ENCODE results near the gene JPH2. TPM values are rescaled to one million over a fixed set of nuclear protein-coding genes. Genes with fewer than 3 reads are reported as not detected.

JPH2 gene
- polyA plus RNA-seq, 4 donors = 1.1 to 1.8 (median 1.6) TPM

DNA sequence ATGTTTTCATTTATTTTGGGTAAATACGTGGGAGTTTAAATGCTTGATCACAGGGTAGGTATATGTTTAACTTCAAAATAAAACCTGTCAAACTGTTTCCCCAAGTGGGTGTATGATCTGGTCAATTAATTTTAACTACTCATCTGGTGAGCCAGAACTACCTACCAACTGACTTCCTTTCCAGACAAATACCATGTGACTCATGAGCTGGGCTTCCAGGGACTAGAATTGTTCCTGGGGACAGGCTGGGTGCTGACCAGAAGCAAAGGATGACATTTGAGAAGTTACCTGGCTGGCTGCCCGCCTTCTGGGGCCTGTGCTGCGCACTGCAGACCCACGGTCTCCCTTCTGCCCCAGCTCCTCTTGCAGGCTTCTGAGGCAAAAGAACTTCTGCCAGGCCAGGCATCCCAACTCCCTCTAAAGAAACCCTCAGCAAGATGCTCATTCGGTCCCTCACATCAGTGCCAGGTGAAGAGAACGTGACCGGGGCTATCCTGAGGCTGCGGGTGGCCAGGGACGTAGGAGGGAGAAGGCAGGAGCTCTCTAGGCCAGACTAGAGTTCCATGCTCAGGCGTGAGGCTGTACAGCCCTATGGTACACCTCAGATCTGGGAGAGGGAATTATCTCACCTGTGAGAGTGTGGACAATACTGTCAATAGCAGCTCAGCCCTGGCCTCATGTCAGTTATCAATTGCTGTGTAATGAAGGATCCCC lies 103.6 kb downstream of the JPH2 start:
- DNase-seq (ENCODE audit: low read depth in 4 of 4, low spot score in 2 of 4) = peak in 2 of 4 donors; percentile 11 to 32

GRCh38 chr20:44081888-44082287 lies 105.1 kb downstream of the JPH2 start:
- no peak for DNase-seq (ENCODE audit: low read depth in 4 of 4, low spot score in 2 of 4)

- DNase-seq (ENCODE audit: low read depth in 4 of 4, low spot score in 2 of 4) = no peak
Measured at GRCh38 chr20:44081476-44081875, 105.5 kb downstream of the JPH2 start.

GRCh38 chr20:44080646-44081267 lies 106.2 kb downstream of the JPH2 start:
- peak in 3 of 4 donors; percentile 28 to 59 (median 38) for DNase-seq (ENCODE audit: low read depth in 4 of 4, low spot score in 2 of 4)

GRCh38 chr20:44080064-44080463 lies 106.9 kb downstream of the JPH2 start:
- no peak for DNase-seq (ENCODE audit: low read depth in 4 of 4, low spot score in 2 of 4)

DNA sequence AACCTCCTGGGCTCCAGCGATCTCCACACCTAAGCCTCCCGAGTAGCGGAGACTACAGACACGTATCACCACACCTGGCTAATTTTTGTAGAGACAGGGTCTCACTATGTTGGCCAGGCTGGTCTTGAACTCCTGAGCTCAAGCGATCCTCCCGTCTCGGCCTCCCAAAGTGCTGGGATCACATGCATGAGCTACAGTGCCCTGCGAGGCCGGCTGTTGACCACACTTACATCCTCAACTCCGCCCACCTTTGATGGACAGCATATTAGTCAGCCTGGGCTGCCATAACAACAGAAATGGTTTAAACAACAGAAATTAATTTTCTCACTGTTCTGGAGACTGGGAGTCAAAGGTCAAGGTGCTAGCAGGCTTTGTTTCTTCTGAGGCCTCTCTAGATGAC lies 107.7 kb downstream of the JPH2 start:
- DNase-seq (ENCODE audit: low read depth in 4 of 4, low spot score in 2 of 4) = no peak

DNA sequence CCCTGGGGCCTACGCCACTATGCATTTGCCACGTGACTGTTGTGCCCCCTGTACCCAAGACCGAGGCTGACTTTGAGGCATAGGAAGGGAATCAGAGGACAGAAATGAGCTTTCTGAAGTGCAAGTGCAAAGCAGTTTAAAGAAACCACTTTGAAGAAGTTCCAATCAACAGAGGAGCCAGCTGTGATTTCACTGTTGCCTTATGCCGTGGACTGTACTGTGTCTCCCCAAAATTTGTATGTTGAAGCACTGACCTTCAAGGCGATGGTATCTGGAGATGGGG lies 111.1 kb downstream of the JPH2 start:
- DNase-seq (ENCODE audit: low read depth in 4 of 4, low spot score in 2 of 4) = no peak

DNA sequence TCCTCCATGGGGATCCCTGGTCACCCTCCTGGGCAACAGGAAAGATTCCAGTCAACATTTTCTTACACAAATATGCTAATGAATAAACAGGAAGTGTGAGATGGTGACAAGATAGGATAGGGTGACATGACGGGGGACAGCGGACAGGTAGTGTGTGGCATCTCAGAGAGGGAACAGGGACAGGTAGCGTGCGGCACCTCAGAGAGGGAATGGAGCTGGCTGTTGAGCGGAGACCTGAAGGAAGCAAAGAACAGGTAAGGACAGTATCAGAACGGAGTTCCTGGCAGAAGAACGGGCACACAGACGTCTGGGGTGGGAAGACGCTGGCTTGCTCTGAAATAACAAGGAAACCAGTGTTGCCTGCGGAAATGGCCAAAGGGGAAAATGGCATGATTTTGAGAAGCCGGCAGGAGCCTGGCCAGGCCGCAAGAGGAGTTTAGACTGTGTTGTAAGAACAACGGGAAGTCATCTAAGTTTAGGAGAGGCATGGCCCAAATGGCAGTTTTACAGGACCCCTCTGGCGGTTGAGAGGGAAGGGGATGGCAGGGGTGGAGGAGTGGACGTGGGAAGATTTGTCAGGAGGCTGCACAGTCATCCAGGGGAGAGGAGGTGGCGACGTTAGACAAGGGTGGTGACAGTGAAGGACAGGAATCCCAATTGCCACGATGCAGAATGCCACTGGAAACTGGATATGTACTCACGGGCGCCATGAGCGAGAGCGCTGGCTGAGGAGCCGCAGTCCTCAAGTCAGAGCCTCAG lies 111.6 kb downstream of the JPH2 start:
- no peak for DNase-seq (ENCODE audit: low read depth in 4 of 4, low spot score in 2 of 4)

DNA sequence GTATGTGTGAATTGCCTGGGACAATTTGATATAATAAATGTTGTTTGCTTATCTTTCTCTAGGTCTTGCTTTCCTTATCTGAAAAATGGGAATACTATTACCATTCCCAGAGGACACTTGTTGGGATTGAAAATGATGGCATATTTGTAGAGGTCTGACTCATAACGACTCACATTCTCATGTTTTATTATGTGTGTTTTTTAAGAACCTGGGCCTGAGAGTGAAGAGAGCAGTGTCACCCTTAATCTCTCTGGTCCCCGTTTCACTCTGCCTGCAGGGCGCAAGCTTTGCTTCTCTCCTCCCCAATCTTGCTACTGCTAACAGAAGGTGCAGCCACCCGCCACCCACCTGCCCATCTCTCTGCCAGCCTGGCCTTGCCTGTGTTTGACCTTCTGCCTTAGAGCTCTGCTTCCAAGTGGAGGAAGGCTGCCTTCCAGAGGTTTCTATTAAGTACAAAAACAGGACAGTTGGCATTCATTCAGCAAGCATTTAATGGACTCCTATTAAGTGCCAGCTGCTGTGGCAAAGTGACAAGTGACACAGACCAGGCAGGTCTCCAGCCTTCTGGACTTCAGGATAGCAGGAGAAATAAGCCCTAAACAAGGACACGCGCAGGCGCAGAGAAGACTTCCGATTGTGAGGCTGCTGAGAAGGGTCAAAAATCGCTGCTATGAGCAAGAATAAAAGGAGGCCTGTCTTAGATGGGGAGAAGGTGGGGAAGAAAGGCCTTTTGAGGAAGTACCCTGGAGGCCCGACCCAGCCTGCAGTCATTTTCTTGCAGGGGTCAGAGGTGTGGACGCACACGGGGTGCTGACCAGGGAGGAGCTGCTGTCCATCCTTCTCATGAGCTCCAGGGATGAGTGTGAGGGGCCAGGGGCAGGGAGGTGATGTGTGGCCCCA lies 112.5 kb downstream of the JPH2 start:
- no peak for DNase-seq (ENCODE audit: low read depth in 4 of 4, low spot score in 2 of 4)

DNA sequence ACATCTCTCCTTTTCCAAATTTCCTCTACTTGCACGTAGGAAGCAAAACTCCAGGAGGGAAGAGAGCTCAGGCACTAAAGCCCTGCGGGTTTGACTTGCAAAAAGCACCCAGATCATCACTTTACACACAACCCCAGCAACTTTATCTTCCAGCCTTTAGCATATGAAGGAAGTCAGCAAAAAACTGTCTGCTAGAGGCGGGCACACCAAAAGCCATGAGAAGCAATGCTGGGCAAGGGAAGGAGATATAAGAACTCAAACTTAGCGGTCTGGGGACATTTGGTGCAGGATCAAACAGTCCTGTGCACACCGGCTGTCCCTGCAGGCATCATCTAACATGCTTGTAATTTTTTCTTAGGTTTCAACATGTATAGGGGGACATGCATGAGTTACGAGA lies 113.3 kb downstream of the JPH2 start:
- no peak for DNase-seq (ENCODE audit: low read depth in 4 of 4, low spot score in 2 of 4)

DNA sequence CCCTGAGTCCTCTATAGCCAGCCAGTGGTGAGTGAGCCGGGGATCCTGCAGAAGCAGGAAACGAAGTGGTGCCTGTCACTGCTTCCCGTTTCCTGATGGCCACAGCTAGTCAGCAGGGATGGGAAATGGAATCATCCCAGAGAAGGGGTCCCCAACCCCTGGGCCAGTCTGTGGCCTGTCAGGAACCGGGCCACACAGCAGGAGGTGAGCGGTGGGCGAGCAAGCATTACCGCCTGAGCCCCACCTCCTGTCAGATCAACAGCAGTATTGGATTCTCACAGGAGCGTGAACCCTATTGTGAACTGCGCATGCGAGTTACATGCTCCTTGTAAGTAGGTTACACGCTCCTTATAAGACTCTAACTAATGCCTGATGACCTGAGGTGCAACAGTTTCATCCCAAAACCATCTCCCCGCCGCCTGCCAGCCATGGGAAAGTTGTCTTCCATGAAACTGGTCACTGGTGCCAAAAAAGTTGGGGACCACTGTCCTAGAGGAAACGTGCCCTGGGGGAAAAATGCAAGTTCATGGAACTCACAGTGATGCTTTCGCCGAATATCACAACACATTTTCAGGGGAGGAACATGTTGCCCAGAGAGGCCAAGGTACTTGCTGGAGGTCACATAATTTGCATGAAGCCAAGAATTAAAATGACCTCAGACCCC lies 113.8 kb downstream of the JPH2 start:
- no peak for DNase-seq (ENCODE audit: low read depth in 4 of 4, low spot score in 2 of 4)

DNA sequence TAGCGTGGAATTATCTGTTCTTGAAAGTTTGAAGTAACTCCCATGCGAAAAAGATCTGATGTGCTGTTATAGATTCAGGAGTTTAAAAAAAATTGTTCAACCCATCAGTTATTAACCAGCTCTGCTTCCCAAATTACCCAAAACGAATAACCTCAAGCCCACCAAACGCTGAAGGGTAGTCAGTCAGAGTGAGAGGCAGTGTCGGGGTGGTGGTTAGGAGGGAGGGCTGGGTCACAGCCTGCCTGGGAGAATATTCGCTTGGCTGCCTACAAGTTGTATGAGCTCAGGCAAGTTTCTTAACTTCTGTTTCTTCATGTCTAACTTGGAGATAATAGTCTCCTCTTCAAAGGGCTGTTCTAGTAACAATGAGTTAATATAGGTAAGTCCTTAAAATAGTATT lies 114.6 kb downstream of the JPH2 start:
- no peak for DNase-seq (ENCODE audit: low read depth in 4 of 4, low spot score in 2 of 4)

GRCh38 chr20:44071526-44072111 lies 115.4 kb downstream of the JPH2 start:
- no peak for DNase-seq (ENCODE audit: low read depth in 4 of 4, low spot score in 2 of 4)

DNA sequence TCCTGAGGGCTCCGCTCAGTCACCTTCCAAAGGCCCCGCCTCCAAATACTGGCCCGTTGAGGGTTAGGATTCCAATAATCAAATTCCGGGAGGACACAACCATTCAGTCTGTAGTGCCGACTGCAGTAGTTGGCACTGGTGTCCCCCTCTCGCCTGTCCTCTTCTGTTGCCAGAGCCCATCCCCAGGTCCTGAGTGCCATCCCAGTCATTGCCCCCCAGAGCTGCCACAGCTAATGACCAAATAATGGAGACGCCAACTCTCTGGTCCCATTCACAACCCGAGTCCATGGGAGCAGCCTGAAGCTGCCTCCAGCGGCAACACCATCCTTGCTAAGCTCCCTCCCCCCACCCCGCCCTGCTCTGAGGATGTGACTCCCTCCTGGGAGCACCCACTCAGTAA lies 115.9 kb downstream of the JPH2 start:
- DNase-seq (ENCODE audit: low read depth in 4 of 4, low spot score in 2 of 4) = no peak

- no peak for DNase-seq (ENCODE audit: low read depth in 4 of 4, low spot score in 2 of 4)
Measured at GRCh38 chr20:44070139-44070900, 116.7 kb downstream of the JPH2 start.

DNA sequence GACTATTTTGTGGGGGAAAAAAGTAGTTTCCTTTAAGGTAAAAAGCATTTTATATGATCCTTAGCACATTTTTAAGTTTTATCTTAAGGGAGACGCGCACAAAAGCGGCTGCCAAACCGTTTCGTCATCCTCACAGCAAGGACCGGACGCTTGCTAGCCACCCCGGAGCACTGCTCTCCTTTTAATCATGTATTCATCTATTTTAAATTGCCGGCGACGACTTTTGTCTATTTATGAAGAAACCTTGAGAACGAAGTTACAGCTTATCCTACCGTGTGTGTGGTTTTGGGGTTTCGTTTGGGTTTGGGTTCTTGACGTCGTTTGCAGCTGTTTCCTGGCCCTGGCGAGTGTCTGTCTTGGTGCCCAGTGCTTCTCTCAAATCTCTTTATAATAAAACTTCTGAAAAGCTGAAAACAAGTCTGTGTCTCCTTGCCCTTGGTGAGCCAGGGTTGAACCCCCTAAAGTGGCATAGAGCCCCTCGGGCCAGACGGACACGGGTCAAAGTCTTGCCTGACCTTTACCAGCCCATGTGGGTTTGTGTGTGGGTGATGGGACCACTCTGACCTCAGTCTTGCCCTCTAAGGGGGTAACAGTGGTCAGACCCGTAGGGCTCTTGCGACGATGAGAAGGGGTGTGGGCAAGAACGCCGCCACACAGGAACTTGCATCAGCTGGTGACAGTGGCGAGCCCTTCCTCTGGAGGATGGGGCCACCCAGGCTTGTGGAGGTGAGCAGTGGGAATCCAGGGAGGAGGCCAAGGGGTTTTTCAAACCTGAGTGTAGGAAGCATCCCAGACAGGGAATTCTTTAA lies 117.6 kb downstream of the JPH2 start:
- no peak for DNase-seq (ENCODE audit: low read depth in 4 of 4, low spot score in 2 of 4)

DNA sequence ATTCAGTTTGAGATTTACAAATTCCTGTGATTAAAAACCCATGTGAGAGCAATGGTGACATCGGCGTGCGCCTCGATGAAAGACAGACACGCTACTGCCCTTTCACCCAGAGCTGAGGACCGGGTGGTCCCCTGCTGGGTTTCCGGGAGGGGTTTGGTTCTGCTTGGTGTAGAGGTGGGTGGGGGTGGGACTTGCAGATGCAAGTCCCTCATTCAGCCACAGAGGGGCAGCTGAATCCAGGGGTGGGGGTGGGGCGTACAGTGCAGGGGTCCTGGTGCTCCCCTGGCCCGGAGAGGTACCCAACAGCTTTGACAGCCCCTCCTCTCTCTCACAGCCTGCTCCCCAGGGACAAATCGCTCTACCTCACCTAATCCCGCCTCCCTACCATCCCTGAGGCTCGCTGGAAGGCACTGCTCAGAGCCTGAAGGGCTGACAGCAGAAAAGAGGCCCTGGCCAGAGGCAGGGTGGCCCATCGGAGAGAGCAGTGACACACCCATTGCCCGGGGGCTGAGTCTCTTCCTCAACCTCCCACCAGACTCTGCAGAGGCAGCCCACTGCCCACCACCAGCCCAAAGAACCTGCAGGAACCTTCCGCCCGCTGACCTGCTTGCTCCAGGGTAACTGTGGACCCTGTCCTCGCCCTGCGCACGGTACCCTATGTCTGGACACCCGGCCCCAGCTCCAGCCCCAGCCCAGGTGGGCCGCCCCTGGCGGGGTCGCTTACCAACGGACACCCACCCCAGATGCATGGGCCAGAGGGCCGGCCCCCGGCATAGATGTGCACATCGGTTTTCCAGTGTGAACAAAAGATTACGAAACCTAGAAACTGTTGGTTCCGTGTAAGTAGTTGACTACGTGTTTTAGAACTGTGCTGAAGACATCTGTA lies 118.4 kb downstream of the JPH2 start:
- DNase-seq (ENCODE audit: low read depth in 4 of 4, low spot score in 2 of 4) = no peak

Measured in left renal cortex interstitium (tissue), 4 donors.